Measurements from ENCODE around the gene RIMS1. TPM values are rescaled to one million over a fixed set of nuclear protein-coding genes. Genes with fewer than 3 reads are reported as not detected.

The RIMS1 gene
- total RNA-seq, 1 donor from 2014 or later, result 5.2 TPM

GRCh38 chr6:71900642-71901041 is 14.3 kb downstream of the RIMS1 start:
- no peaks in the 10 kb centered on the region for H3K36me3 ChIP-seq
- H3K4me3 ChIP-seq, result no peak overlapping the region
- TF ChIP-seq POLR2AphosphoS5 (IDR thresholded peaks at IDR 0.05; ENCODE audit: insufficient read depth in 1 of 2, low read depth in 1 of 2) (no peak), POLR2A (IDR thresholded peaks at IDR 0.05) (no peak)
- TF ChIP-seq, protein P1, sequence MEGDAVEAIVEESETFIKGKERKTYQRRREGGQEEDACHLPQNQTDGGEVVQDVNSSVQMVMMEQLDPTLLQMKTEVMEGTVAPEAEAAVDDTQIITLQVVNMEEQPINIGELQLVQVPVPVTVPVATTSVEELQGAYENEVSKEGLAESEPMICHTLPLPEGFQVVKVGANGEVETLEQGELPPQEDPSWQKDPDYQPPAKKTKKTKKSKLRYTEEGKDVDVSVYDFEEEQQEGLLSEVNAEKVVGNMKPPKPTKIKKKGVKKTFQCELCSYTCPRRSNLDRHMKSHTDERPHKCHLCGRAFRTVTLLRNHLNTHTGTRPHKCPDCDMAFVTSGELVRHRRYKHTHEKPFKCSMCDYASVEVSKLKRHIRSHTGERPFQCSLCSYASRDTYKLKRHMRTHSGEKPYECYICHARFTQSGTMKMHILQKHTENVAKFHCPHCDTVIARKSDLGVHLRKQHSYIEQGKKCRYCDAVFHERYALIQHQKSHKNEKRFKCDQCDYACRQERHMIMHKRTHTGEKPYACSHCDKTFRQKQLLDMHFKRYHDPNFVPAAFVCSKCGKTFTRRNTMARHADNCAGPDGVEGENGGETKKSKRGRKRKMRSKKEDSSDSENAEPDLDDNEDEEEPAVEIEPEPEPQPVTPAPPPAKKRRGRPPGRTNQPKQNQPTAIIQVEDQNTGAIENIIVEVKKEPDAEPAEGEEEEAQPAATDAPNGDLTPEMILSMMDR (IDR thresholded peaks at IDR 0.05), result no peak
- no peaks in the 10 kb centered on the region for H3K9me3 ChIP-seq
- H3K4me1 ChIP-seq, result no peaks in the 10 kb centered on the region
- intact Hi-C loops (cut with DNase I), result no loop called here
- H3K27me3 ChIP-seq, result no peaks in the 10 kb centered on the region
- no peak for DNase-seq (ENCODE audit: extremely low spot score in 2 of 2)
- H3K27ac ChIP-seq, result no peak overlapping the region

- TF ChIP-seq, protein P1 (IDR thresholded peaks at IDR 0.05), result no peak
- no peak for TF ChIP-seq POLR2AphosphoS5 (IDR thresholded peaks at IDR 0.05; ENCODE audit: insufficient read depth in 1 of 2, low read depth in 1 of 2)
- TF ChIP-seq POLR2A (IDR thresholded peaks at IDR 0.05), result no peak
- Histone ChIP-seq H3K27me3 (no peaks in the 10 kb centered on the region), H3K9me3 (no peaks in the 10 kb centered on the region), H3K27ac (no peak overlapping the region), H3K36me3 (no peaks in the 10 kb centered on the region), H3K4me3 (no peak overlapping the region), H3K4me1 (no peaks in the 10 kb centered on the region)
- no peak for DNase-seq (ENCODE audit: extremely low spot score in 2 of 2)
- intact Hi-C loops (cut with DNase I), result no loop called here
Measured at GRCh38 chr6:71902261-71902660, 15.9 kb downstream of the RIMS1 start.

- no peak overlapping the region for H3K27ac ChIP-seq
- intact Hi-C loops (cut with DNase I), result no loop called here
- H3K27me3 ChIP-seq, result no peaks in the 10 kb centered on the region
- DNase-seq (ENCODE audit: extremely low spot score in 2 of 2), result no peak
- H3K36me3 ChIP-seq, result no peaks in the 10 kb centered on the region
- TF ChIP-seq POLR2AphosphoS5 (IDR thresholded peaks at IDR 0.05; ENCODE audit: insufficient read depth in 1 of 2, low read depth in 1 of 2) (no peak), POLR2A (IDR thresholded peaks at IDR 0.05) (no peak)
- no peaks in the 10 kb centered on the region for H3K4me1 ChIP-seq
- H3K9me3 ChIP-seq, result no peaks in the 10 kb centered on the region
- H3K4me3 ChIP-seq, result no peak overlapping the region
Measured at GRCh38 chr6:71906813-71907212, 20.5 kb downstream of the RIMS1 start.

- DNase-seq (ENCODE audit: extremely low spot score in 2 of 2), result no peak
- TF ChIP-seq, protein P1 (IDR thresholded peaks at IDR 0.05), result no peak
- no peak for TF ChIP-seq POLR2AphosphoS5 (IDR thresholded peaks at IDR 0.05; ENCODE audit: insufficient read depth in 1 of 2, low read depth in 1 of 2)
- TF ChIP-seq POLR2A (IDR thresholded peaks at IDR 0.05), result no peak
- intact Hi-C loops (cut with DNase I), result no loop called here
Measured at GRCh38 chr6:71908162-71908765, 21.9 kb downstream of the RIMS1 start.

GRCh38 chr6:71913444-71914234 is 27.3 kb downstream of the RIMS1 start:
- intact Hi-C loops (cut with DNase I), result no loop called here
- H3K4me3 ChIP-seq, result no peak overlapping the region
- TF ChIP-seq POLR2AphosphoS5 (IDR thresholded peaks at IDR 0.05; ENCODE audit: insufficient read depth in 1 of 2, low read depth in 1 of 2) (no peak), POLR2A (IDR thresholded peaks at IDR 0.05) (no peak)
- TF ChIP-seq, protein P1 (IDR thresholded peaks at IDR 0.05), result no peak
- no peak overlapping the region for H3K27ac ChIP-seq
- no peaks in the 10 kb centered on the region for H3K36me3 ChIP-seq
- no peaks in the 10 kb centered on the region for H3K4me1 ChIP-seq
- H3K27me3 ChIP-seq, result no peaks in the 10 kb centered on the region
- no peaks in the 10 kb centered on the region for H3K9me3 ChIP-seq
- DNase-seq (ENCODE audit: extremely low spot score in 2 of 2), result no peak

More at GRCh38 chr6:71908162-71908765, 21.9 kb downstream of the RIMS1 start:
- H3K36me3 ChIP-seq, result no peaks in the 10 kb centered on the region
- H3K27me3 ChIP-seq, result no peaks in the 10 kb centered on the region
- H3K4me3 ChIP-seq, result no peak overlapping the region
- no peaks in the 10 kb centered on the region for H3K4me1 ChIP-seq
- H3K27ac ChIP-seq, result no peak overlapping the region
- H3K9me3 ChIP-seq, result no peaks in the 10 kb centered on the region
